Progenitor cell of endocrine pancreas (in vitro differentiated cells): ENCODE data around the gene P3R3URF. TPM values are rescaled to one million over a fixed set of nuclear protein-coding genes. Genes with fewer than 3 reads are reported as not detected.

Source experiments
- DNase-seq: peaks from one replicate; pipeline ENCODE4 v3.0.0; 2021; ENCODE audit warnings: low spot score; ENCODE audit not compliant: unreplicated experiment
- H3K27ac Mint-ChIP-seq: 2 replicates; pipeline ENCODE4 v1.8.0; 2021; ENCODE audit warnings: mild to moderate bottlenecking, moderate library complexity, mixed read lengths
- H3K27me3 Mint-ChIP-seq: 2 replicates; pipeline ENCODE4 v1.8.0; 2021; ENCODE audit warnings: mixed read lengths
- H3K36me3 Mint-ChIP-seq: 2 replicates; pipeline ENCODE4 v1.8.0; 2022; ENCODE audit warnings: mixed read lengths; ENCODE audit not compliant: insufficient read depth
- H3K4me1 Mint-ChIP-seq: 2 replicates; pipeline ENCODE4 v1.8.0; 2021; ENCODE audit warnings: low read depth, mixed read lengths
- H3K4me3 Mint-ChIP-seq: 2 replicates; pipeline ENCODE4 v1.8.0; 2021; ENCODE audit warnings: low read depth, mild to moderate bottlenecking, moderate library complexity, mixed read lengths
- H3K9me3 Mint-ChIP-seq: 2 replicates; pipeline ENCODE4 v1.8.0; 2021; ENCODE audit warnings: low read depth, mixed read lengths
- total RNA-seq: library from RNA; stranded (reverse); gene quantifications from 2 replicates; pipeline ENCODE4 v1.2.1, GENCODE V29; 2021
- TF ChIP-seq, protein P1 (sequence below): fragments of 200-600 bp; sonication (generic); IDR thresholded peaks from one replicate; pipeline ENCODE4 v1.5.0; 2021; ENCODE audit warnings: antibody characterized with exemption, mild to moderate bottlenecking; ENCODE audit not compliant: unreplicated experiment

P3R3URF gene
- total RNA-seq, 1 donor from 2014 or later, result not detected

DNA sequence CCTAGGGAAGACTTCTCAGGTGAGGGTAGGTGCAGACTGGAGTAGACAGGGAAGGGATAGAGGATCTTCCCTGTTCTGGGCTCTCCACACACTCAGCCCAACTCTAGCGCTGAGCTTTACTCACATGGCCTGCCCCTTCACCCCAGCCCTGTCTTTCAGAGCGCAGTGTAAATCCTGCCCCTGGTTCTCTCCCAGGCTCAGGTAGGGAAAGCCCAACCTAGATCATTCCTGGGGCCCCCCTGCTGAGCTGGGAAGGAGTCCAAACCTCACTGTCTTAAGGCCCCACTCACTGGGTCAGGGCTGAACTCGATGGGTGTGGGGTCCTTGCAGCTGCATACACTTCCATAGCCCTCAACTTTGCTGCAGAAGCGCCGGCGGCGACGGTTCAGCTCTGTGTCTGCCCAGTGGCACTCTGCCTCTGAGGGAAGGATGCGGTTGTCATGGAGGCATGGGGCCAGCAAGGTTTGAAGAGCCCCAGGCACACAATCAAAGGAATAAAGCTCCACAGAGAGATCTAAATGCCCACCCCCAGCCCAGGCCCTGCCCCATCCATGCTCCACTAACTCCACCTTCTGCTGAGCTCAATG is 17.8 kb upstream of the P3R3URF start:
- H3K4me1 Mint-ChIP-seq, result peaks cover 7% of the 10 kb centered on the region
- H3K4me3 Mint-ChIP-seq, result no peak overlapping the region
- no peaks in the 10 kb centered on the region for H3K27me3 Mint-ChIP-seq
- H3K9me3 Mint-ChIP-seq, result no peaks in the 10 kb centered on the region
- H3K27ac Mint-ChIP-seq, result no peak overlapping the region
- no peak for DNase-seq
- TF ChIP-seq, protein P1, sequence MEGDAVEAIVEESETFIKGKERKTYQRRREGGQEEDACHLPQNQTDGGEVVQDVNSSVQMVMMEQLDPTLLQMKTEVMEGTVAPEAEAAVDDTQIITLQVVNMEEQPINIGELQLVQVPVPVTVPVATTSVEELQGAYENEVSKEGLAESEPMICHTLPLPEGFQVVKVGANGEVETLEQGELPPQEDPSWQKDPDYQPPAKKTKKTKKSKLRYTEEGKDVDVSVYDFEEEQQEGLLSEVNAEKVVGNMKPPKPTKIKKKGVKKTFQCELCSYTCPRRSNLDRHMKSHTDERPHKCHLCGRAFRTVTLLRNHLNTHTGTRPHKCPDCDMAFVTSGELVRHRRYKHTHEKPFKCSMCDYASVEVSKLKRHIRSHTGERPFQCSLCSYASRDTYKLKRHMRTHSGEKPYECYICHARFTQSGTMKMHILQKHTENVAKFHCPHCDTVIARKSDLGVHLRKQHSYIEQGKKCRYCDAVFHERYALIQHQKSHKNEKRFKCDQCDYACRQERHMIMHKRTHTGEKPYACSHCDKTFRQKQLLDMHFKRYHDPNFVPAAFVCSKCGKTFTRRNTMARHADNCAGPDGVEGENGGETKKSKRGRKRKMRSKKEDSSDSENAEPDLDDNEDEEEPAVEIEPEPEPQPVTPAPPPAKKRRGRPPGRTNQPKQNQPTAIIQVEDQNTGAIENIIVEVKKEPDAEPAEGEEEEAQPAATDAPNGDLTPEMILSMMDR, result no peak
- peaks cover 8% of the 10 kb centered on the region for H3K36me3 Mint-ChIP-seq

DNA sequence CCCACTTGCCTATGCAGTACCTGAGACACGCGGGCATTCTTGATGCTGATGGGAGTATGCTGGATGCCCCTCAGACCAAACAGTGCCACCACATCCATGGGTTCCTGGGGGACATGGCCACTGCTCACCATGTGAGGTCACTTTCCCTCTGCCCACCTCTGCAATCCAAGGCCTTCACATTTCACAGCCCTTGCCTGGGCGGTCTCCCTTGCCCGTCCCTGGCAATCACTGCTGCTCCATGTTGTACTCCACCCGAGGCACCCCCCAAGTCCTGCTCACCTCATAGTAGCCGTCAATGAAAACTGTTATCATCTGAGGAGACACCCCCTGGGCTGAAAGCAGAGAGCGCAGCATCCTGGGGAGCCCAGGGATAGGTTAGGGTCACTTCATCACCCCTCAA is 17.0 kb upstream of the P3R3URF start:
- no peak overlapping the region for H3K4me3 Mint-ChIP-seq
- no peaks in the 10 kb centered on the region for H3K9me3 Mint-ChIP-seq
- peaks cover 5% of the 10 kb centered on the region for H3K4me1 Mint-ChIP-seq
- TF ChIP-seq, protein P1, result no peak
- peaks cover 8% of the 10 kb centered on the region for H3K36me3 Mint-ChIP-seq
- no peaks in the 10 kb centered on the region for H3K27me3 Mint-ChIP-seq
- no peak overlapping the region for H3K27ac Mint-ChIP-seq
- DNase-seq, result no peak

DNA sequence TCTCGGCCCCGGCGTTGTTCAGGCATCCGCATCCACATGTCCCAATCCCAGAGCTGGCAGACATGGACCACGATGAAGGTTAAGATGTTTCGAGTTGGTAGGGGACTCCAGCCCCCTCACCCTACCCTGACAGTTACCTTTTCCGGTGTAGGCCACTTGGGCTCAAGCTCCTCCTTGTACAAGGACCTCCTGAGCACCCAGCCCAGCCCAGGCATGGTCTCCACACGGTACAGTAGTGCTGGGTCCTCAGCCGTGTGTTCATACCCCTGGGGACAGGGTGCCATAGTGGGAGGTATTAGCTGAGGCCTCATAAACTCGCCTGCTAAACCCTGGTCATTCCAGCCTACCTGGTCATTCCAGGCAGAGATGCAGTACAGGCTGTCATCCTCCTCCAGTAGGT is 15.9 kb upstream of the P3R3URF start:
- Mint-ChIP-seq H3K4me1 (peaks cover 2% of the 10 kb centered on the region), H3K36me3 (peaks cover 8% of the 10 kb centered on the region), H3K27me3 (no peaks in the 10 kb centered on the region), H3K27ac (no peak overlapping the region), H3K9me3 (no peaks in the 10 kb centered on the region), H3K4me3 (no peak overlapping the region)
- TF ChIP-seq, protein P1, result no peak
- no peak for DNase-seq

DNA sequence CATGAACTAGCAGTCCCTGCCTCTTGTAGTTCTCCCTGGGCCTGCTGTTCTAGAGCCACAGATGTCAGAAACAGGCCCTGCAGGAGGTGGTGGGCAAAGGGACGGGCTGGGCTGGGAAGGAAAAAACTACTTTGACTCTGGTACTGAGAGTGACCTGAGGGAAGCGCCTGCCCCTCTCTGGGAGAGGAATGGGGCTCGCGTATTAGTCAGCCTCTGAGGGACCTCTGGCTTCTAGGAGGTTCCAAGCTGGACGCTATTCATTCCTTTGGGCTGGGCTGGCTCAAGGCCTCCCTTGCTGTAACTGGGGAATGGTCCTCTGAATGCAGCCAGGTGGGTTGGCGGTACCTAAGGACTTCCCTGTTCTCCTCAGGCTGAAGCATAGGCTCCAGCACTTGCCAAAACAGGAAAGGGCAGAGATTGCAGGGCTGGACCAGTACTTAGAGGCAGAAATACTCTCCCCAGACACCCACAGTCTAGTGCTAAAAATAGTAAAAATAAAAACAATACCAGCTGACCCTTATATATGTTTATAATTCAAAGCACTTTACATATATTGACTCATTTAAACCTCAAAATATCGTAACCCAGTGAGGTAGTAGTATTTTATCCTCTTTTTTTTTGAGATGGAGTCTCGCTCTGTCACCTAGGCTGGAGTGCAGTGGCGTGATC is 14.9 kb upstream of the P3R3URF start:
- Mint-ChIP-seq H3K9me3 (no peaks in the 10 kb centered on the region), H3K4me3 (no peak overlapping the region), H3K27me3 (no peaks in the 10 kb centered on the region), H3K4me1 (peaks cover 1% of the 10 kb centered on the region), H3K36me3 (peaks cover 6% of the 10 kb centered on the region), H3K27ac (no peak overlapping the region)
- DNase-seq, result no peak
- TF ChIP-seq, protein P1, result no peak

DNA sequence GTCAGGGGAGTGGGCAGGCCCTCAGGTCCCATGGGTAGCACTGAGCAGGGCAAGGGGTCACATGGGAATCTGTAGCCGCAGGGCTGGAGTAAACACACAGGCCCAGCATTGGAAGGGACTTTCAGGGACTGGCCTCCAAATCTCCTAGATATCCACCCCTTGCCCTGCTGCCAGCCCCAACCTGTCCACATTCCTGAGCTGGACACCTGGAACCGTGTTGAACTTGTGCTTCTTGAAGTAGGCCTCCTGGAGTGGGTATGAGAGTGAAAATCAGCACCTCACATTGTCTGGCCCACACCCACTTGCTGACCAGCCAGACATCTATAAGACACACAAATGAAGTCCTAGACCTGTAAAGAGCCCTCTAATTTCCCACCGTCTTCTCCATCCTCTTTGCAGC is 14.3 kb upstream of the P3R3URF start:
- no peak overlapping the region for H3K4me3 Mint-ChIP-seq
- no peaks in the 10 kb centered on the region for H3K9me3 Mint-ChIP-seq
- H3K36me3 Mint-ChIP-seq, result peaks cover 4% of the 10 kb centered on the region
- TF ChIP-seq, protein P1, result no peak
- H3K27ac Mint-ChIP-seq, result no peak overlapping the region
- no peaks in the 10 kb centered on the region for H3K27me3 Mint-ChIP-seq
- peaks cover 1% of the 10 kb centered on the region for H3K4me1 Mint-ChIP-seq
- no peak for DNase-seq
